ENCODE results near the gene ZBED1.
"Not testable (repeated sequence)": the region's sequence is repeated elsewhere in the genome, so short reads cannot be mapped to it uniquely, and the experiment has no call there.

ZBED1 gene

DNA sequence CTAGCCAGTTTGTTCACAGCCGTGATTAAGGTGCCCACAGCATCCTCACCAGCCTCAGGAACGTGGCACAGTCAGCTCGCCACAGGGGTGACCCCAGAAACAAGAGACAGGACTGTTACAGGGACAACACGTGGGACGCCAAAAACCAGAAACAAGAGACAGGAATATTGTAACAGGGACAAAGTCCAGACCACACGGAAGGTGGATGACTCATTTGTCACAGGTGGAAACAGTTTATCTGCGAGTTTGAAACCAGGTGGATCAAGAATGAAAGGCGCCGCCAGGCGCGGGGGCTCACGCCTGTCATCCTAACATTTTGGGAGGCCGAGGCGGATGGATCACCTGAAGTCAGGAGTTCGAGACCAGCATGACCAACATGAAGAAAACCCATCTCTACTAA is 27.7 kb downstream of the ZBED1 start:
- DNase-seq, result not testable (repeated sequence)

GRCh38 chrX:2471641-2472040 is 29.1 kb downstream of the ZBED1 start:
- no peak for DNase-seq

DNA sequence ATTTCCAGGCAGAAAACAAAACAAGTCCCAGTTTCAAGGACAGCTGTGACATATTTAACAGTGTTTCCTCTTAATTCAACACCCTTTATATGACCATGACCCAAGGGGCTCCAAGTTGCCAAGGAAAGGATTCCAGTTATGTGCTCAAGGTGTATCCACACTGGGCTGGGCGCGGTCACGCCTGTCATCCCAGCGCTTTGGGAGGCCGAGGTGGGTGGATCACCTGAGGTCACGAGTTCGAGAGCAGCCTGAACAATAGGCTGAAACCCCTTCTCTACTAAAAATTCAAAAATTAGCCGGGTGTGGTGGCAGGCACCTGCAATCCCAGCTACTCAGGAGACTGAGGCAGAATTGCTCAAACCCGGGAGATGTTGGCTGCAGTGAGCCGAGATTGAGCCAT is 29.6 kb downstream of the ZBED1 start:
- not testable (repeated sequence) for DNase-seq

- not testable (repeated sequence) for DNase-seq
Observed at GRCh38 chrX:2469852-2470251, 30.9 kb downstream of the ZBED1 start.

GRCh38 chrX:2469196-2469685 is 31.5 kb downstream of the ZBED1 start:
- DNase-seq, result no peak

DNA sequence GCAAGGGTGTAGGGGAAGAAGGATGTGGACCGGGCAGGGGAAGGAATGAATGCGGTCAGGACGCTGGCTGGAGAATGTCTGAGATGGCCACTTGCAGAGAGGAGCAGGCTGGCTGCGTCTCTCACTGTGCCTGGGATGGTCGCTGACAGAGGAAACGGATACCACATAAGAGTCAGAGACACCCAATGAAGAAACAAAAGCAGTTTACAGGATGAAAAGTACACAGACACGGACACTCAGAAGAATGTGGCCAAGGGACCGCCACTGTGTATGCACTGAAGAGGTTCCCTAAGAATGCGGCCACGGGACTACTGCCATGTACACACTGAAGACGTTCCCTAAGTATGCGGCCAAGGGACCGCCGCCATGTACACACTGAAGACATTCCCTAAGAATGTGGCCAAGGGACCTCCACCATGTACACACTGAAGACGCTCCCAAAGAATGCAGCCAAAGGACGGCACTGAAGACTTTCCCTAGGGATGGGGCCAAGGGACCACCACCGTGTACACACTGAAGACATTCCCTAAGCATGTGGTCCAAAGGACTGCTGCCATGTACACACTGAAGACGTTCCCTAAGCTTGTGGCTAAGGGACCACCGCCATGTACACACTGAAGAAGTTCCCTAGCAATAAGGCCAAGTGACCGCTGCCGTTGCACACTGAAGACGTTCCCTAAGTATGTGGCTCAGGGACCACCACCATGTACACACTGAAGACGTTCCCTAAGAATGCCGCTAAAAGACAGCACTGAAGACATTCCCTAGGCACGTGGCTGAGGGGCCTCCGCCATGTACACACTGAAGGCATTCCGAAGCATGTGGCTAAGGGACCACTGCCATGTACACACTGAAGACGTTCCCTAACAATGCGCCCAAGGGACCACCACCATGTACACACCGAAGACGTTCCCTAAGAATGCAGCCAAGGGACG is 32.2 kb downstream of the ZBED1 start:
- no peak for DNase-seq

DNA sequence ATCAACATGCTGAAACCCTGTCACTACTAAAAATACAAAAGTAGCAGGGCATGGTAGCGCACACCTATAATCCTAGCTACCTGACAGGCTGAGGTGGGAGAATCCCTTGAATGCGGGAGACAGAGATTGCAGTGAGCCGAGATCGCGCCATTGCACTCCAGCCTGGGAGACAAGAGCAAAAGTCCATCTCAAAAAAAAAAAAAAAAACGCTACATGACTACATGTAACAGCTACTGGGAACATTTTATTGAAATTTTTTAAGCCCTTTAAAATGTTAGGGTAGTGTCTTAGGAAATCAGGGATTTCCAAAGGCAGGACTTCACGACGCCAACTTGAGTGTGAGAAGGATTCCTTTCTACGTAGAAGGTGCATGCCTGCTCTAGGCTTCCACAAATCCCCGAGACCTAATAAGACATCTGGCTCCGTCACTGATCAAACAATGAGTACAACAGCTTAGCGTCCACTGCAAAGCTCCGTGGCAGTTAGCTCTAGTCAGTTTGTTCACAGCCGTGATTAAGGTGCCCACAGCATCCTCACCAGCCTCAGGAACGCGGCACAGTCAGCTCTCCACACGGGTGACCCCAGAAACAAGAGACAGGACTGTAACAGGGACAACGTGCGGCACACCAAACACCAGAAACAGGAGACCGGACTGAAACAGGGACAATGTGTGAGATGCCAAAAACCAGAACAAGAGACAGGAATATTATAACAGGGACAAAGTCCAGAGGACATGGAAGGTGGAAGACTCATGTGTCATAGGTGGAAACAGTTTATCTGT is 33.7 kb downstream of the ZBED1 start:
- no peak for DNase-seq

DNA sequence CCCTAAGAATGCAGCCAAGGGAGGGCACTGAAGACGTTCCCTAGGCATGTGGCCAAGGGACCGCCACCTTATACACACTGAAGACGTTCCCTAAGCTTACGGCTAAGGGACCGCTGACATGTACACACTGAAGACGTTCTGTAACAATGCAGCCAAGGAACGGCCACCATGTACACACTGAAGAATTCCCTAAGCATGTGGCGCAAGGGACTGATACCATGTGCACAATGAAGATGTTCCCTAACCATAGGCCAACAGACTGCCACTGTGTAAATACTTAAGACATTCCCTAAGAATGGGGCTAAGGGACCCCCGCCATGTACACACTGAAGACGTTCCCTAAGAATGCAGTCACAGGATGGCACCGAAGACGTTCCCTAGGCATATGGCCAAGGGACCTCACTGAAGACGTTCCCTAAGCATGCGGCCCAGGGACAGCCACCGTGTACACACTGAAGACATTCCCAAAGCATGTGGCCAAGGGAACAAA is 36.1 kb downstream of the ZBED1 start:
- no peak for DNase-seq

- DNase-seq, result no peak
Observed at GRCh38 chrX:2463973-2464676, 36.7 kb downstream of the ZBED1 start.

GRCh38 chrX:2463481-2463880 is 37.3 kb downstream of the ZBED1 start:
- not testable (repeated sequence) for DNase-seq

GRCh38 chrX:2462780-2463179 is 38.0 kb downstream of the ZBED1 start:
- DNase-seq, result no peak

- DNase-seq, result no peak
Observed at GRCh38 chrX:2462074-2462473, 38.7 kb downstream of the ZBED1 start.

DNA sequence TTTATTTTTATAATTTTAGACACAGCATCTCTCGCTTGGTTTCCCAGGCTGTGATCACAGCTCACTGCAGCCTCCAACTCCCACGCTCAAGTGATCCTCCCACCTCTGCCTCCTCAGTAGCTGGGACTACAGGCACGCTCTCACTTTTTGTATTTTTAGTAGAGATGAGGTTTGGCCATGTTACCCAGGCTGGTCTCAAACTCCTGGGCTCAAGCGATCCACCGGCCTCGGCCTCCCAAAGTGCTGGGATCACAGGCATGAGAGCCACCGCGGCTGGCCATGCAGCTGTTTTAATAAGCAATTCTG is 39.1 kb downstream of the ZBED1 start:
- no peak for DNase-seq

GRCh38 chrX:2460821-2461710 is 39.7 kb downstream of the ZBED1 start:
- DNase-seq, result not testable (repeated sequence)

DNA sequence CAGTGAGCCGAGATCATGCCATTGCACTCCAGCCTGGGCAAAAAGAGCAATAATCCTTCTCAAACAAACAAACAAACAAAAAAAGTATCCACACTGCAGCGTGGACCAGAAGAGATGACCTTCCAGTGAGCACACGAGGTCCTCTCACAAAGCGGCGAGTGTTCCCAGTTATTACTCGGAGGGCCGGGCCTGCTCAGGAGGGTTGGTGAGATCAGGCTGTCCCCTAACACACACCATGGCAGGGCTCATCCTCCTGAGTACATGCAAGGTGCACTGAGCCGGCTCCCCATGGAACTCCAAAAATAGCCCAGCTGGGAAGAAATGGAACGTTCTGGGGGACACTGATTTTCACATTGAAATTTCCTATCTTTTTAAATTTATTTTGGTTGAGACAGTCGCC is 40.7 kb downstream of the ZBED1 start:
- DNase-seq, result not testable (repeated sequence)

DNA sequence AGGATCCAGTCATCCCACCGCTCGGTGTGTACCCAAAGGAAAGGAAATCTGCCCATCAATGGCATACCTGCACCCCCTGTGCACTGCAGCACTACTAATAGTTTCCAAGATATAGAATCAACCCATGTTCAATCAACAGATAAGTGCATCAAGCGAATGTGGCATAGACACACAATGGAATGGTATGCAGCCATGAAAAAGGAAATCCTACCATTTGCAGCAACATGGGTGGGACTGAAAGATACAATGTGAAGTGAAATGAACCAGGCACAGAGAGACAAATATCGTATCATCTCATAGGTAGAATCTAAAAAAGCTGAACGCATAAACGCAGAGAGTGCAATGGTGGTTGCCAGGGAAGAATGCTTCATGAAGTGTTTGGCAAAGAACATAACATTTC is 42.5 kb downstream of the ZBED1 start:
- DNase-seq, result no peak

DNA sequence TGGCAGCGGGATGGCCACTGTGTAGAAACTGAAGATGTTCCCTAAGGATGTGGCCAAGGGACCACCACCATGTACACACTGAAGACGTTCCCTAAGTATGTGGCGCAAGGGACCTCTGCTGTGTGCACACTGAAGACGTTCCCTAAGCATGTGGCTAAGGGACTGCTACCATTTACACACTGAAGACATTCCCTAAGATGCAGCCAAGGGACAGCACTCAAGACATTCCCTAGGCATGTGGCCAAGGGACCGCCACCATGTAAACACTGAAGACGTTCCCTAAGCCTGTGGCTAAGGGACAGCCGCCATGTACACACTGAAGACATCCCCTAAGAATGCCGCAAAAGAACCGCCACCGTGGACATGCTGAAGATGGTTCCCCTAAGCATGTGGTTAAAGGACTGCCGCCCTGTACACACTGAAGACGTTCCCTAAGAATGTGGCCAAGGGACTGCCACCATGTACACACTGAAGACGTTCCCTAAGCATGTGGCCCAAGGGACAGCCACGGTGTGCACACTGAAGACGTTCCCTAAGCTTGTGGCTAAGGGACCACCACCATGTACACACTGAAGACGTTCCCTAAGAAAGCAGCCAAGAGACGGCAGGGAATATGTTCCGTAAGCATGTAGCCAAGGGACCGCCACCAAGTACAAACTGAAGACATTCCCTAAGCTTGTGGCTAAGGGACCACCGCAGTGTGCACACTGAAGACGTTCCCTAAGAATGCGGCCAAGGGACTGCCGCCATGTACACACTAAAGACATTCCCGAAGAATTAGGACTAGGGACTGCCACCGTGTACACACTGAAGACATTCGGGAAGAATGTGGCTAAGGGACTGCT is 43.3 kb downstream of the ZBED1 start:
- no peak for DNase-seq

DNA sequence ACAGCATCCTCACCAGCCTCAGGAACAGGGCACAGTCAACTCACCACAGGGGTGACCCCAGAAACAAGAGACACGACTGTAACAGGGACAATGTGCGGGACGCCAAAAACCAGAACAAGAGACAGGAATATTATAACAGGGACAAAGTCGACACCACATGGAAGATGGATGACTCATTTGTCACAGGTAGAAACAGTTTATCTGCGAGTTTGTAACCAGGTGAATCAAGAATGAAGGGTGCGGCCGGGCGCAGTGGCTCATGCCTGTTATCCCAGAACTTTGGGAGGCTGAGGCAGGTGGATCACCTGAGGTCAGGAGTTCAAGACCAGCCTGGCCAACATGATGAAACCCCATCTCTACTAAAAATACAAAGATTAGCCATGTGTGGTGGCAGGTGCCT is 44.7 kb downstream of the ZBED1 start:
- not testable (repeated sequence) for DNase-seq

DNA sequence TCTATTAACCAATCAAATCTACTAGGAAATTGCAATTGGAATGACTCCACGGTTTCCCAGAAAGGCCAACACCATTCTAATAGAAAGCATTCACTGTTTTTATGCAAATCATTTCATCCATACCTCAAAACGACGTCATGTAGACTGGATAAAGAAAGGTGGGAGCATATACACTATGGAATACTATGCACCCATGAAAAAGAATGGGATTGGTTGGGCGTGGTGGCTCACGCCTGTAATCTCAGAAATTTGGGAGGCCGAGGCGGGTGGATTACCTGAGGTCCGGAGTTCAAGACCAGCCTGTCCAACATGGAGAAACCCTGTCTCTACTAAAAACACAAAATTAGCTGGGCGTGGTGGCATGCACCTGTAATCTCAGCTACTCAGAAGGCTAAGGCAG is 46.2 kb downstream of the ZBED1 start:
- not testable (repeated sequence) for DNase-seq

DNA sequence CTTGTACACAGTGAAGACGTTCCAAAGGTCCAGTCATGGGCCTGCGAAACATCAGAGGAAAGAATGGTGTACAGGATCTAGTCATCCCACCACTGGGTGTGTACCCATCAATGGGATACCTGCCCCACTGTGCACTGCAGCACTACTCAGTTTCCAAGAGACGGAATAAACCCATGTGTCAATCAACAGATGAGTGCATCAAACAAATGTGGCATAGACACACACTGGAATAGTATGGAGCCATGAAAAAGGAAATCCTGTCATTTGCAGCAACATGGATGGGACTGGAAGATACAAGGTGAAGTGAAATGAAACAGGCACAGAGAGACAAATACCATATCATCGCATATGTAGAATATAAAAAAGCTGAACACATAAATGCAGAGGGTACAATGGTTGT is 48.0 kb downstream of the ZBED1 start:
- DNase-seq, result no peak

- no peak for DNase-seq
Observed at GRCh38 chrX:2452317-2452784, 48.4 kb downstream of the ZBED1 start.
